SH-SY5Y (cell line): Measurements from ENCODE around the gene TNS3.

Source experiments
- GATA2 ChIP-seq: IDR thresholded peaks from 2 replicates; pipeline ENCODE4 v1.6.1; 2011; ENCODE audit warnings: mild to moderate bottlenecking, low read depth, low read length
- GATA3 ChIP-seq: IDR thresholded peaks from 2 replicates; pipeline ENCODE4 v1.6.1; 2011; ENCODE audit warnings: low read depth, mild to moderate bottlenecking, low read length, moderate library complexity

TNS3 gene

GRCh38 chr7:47460251-47460989, 121.5 kb downstream of the TNS3 start:
- TF ChIP-seq GATA2 = no peak
- no peak for TF ChIP-seq GATA3

- TF ChIP-seq GATA2 (no peak), GATA3 (no peak)
Observed at GRCh38 chr7:47458486-47458885, 123.4 kb downstream of the TNS3 start.

- TF ChIP-seq GATA2 (no peak), GATA3 (no peak)
Observed at GRCh38 chr7:47458057-47458456, 123.9 kb downstream of the TNS3 start.

GRCh38 chr7:47456210-47456955, 125.5 kb downstream of the TNS3 start:
- TF ChIP-seq GATA2 (no peak), GATA3 (no peak)

- TF ChIP-seq GATA3 (no peak), GATA2 (no peak)
Observed at GRCh38 chr7:47455872-47456185, 126.1 kb downstream of the TNS3 start.

GRCh38 chr7:47454974-47455871, 126.7 kb downstream of the TNS3 start:
- TF ChIP-seq GATA3 (no peak), GATA2 (no peak)

- TF ChIP-seq GATA3 (no peak), GATA2 (no peak)
Observed at GRCh38 chr7:47454069-47454973, 127.6 kb downstream of the TNS3 start.

- TF ChIP-seq GATA2 (no peak), GATA3 (no peak)
Observed at GRCh38 chr7:47453093-47454061, 128.5 kb downstream of the TNS3 start.

GRCh38 chr7:47452715-47453092, 129.2 kb downstream of the TNS3 start:
- TF ChIP-seq GATA3 (no peak), GATA2 (no peak)

- TF ChIP-seq GATA2 (peak; percentile 76), GATA3 (no peak; the same call in 1 of the 2 replicates)
Observed at GRCh38 chr7:47452295-47452694, 129.6 kb downstream of the TNS3 start.

GRCh38 chr7:47451851-47452205, 130.1 kb downstream of the TNS3 start:
- no peak for TF ChIP-seq GATA2
- no peak for TF ChIP-seq GATA3

- TF ChIP-seq GATA3 = no peak
- no peak for TF ChIP-seq GATA2
Observed at GRCh38 chr7:47449810-47450590, 131.9 kb downstream of the TNS3 start.
